Muscle layer of duodenum (tissue), 2 donors: ENCODE measurements around the gene KCTD16.

Experiments
- H3K27ac ChIP-seq: one replicate; pipeline ENCODE4 v1.7.0; 2013; ENCODE audit warnings: mild to moderate bottlenecking, low read length
- H3K27me3 ChIP-seq: one replicate; pipeline ENCODE4 v1.7.0; 2013; ENCODE audit warnings: low read depth, mild to moderate bottlenecking, control low read depth, low read length
- H3K36me3 ChIP-seq, 2 donors: one replicate each; pipeline ENCODE4 v1.7.0; 2013; ENCODE audit warnings: low read length in 2 of 2, control low read depth in 1 of 2, mild to moderate bottlenecking in 1 of 2; ENCODE audit not compliant: insufficient read depth in 2 of 2, control insufficient read depth in 1 of 2
- H3K4me1 ChIP-seq, 2 donors: one replicate each; pipeline ENCODE4 v1.7.0; 2013; ENCODE audit warnings: low read length in 2 of 2, mild to moderate bottlenecking in 2 of 2, control low read depth in 1 of 2, moderate library complexity in 1 of 2; ENCODE audit not compliant: insufficient read depth in 2 of 2, control insufficient read depth in 1 of 2
- H3K4me3 ChIP-seq, 2 donors: one replicate each; pipeline ENCODE4 v1.7.0; 2013; ENCODE audit warnings: low read length in 2 of 2, low read depth in 1 of 2, mild to moderate bottlenecking in 1 of 2
- H3K9me3 ChIP-seq, 2 donors: one replicate each; pipeline ENCODE4 v1.7.0; 2013; ENCODE audit warnings: low read length in 2 of 2, control low read depth in 1 of 2, mild to moderate bottlenecking in 1 of 2; ENCODE audit not compliant: control insufficient read depth in 1 of 2
- donor health status: healthy.

The KCTD16 gene

DNA sequence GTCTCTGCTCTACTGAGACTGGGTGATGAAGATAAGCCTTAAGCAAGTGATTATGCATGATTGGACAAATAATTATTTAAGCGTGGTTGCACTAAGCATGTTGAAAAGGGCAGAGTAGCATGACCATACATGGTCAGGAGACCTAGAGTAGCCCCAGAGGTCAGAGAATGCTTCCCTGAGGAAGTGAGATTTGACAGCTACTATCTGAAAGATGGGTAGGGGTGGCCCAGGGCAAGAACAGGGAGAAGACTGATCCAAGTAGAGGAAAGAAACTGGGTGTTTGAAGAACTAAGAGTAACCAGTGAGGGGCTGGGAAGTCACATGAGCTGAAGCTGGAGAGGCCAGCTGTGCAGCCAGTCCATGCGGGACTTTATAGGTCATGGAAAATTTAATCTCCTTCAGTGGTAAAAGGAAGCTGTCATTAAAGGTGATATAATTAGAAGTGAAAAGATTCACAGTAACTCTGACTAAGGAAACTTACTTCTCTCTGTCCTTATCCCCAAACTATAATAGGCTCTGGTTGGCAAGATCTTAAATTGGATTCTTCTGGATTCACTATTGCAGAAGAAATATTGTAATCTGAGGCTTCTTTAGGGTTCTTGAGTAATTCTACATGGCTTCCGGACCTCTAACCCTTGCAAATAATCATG, 35.4 kb upstream of the KCTD16 start:
- Histone ChIP-seq H3K36me3 (no peaks in the 10 kb centered on the region), H3K27me3 (no peaks in the 10 kb centered on the region), H3K9me3 (no peaks in the 10 kb centered on the region), H3K4me1 (no peaks in the 10 kb centered on the region), H3K27ac (no peak overlapping the region), H3K4me3 (no peak overlapping the region)

GRCh38 chr5:144139586-144139985, 31.1 kb upstream of the KCTD16 start:
- Histone ChIP-seq H3K36me3 (no peaks in the 10 kb centered on the region), H3K4me3 (no peak overlapping the region), H3K27me3 (no peaks in the 10 kb centered on the region), H3K9me3 (no peaks in the 10 kb centered on the region), H3K4me1 (no peaks in the 10 kb centered on the region), H3K27ac (no peak overlapping the region)

DNA sequence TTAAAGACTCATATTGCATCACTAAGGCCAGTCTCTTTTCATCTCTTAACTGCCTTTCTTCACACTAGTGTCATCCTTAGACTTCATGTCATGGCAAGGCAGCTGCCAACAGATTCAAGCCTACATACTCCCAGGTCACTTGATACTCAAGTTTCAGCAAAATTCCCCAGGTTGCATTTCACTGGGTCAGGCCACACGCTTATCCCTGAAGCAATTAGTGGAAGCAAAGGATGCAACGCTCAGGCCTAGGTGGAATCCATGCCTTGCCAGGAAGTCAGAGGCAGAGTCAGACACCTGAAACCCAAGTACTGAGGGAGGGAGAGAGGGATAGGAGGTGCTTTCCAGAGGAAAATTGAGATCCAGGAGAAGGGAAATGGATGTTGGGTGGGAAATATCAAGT, 29.1 kb upstream of the KCTD16 start:
- Histone ChIP-seq H3K9me3 (no peaks in the 10 kb centered on the region), H3K4me1 (no peaks in the 10 kb centered on the region), H3K27me3 (no peaks in the 10 kb centered on the region), H3K36me3 (no peaks in the 10 kb centered on the region), H3K27ac (no peak overlapping the region), H3K4me3 (no peak overlapping the region)

DNA sequence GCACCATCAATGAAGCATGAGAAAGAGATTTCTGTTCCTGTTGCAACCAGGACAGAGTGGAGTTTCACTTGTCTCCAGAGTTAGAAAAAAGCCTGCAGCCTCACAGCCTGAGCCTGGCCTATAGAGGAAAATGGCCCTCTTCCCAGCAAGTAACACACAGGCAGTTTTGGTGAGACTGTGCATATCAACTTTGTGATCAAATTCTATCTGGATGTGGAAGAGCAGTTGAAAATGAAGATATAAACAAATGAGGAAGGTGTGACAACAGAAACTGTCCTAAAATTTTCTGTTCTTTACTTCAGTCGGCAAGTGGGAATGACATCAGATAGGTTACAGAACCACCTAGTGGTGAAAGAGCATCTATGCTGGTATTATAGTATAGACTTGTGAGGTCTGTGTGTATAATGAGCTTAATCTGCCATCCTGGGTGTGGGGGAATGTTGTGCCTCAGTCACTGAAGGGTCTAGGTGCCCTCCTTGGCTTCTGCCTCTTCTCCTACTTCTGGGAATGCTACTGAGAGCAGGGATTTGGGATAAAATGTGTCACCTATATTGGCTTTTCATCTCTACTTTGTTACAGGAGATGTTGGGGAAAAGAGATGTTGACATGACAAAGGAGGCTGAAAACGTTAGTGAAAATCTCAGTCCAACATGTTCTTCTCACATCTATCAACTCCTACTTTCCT, 28.4 kb upstream of the KCTD16 start:
- no peak overlapping the region for H3K27ac ChIP-seq
- H3K36me3 ChIP-seq = no peaks in the 10 kb centered on the region
- H3K9me3 ChIP-seq = no peaks in the 10 kb centered on the region
- no peaks in the 10 kb centered on the region for H3K4me1 ChIP-seq
- H3K4me3 ChIP-seq = no peak overlapping the region
- no peaks in the 10 kb centered on the region for H3K27me3 ChIP-seq

DNA sequence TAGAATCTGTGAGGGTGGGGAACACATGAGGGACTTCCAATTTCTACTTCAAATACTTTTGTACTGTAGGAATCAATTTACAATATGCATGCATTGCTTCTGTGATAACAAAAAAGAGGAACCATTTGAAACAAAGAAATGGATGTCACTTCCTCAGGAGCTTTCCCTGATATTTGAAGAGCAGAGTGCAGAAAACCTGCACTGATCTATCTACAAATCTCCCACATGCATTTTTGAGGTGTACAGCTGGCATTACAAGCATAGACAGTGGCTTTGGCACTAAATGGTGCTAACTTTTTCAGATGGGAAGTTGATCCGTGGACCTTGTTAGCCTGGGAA, 27.9 kb upstream of the KCTD16 start:
- no peak overlapping the region for H3K4me3 ChIP-seq
- no peaks in the 10 kb centered on the region for H3K36me3 ChIP-seq
- H3K9me3 ChIP-seq = no peaks in the 10 kb centered on the region
- H3K4me1 ChIP-seq = no peaks in the 10 kb centered on the region
- no peak overlapping the region for H3K27ac ChIP-seq
- no peaks in the 10 kb centered on the region for H3K27me3 ChIP-seq

DNA sequence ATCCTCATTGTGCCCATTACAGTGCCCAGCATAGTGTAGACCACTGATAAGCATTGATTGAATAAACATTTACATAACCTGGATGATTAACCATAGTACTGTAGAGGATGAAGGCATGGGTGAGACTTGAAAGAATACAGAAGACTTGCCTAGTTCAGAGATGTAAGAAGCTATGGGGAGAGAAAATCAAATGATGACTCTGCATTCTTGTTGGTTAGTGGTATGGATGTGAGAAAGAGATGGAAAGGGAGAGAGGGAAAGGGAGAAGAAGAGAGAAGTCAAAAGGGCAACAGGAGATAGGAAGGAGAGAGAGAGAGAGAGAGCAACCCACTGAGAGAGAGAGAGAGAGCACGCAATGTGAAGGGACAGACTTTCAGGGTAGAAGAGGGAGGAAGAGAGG, 27.0 kb upstream of the KCTD16 start:
- no peaks in the 10 kb centered on the region for H3K9me3 ChIP-seq
- no peaks in the 10 kb centered on the region for H3K4me1 ChIP-seq
- H3K27ac ChIP-seq = no peak overlapping the region
- no peaks in the 10 kb centered on the region for H3K36me3 ChIP-seq
- no peak overlapping the region for H3K4me3 ChIP-seq
- no peaks in the 10 kb centered on the region for H3K27me3 ChIP-seq

GRCh38 chr5:144144956-144145751, 25.5 kb upstream of the KCTD16 start:
- Histone ChIP-seq H3K9me3 (no peaks in the 10 kb centered on the region), H3K36me3 (no peaks in the 10 kb centered on the region), H3K27me3 (no peaks in the 10 kb centered on the region), H3K4me1 (no peaks in the 10 kb centered on the region), H3K4me3 (no peak overlapping the region), H3K27ac (no peak overlapping the region)

DNA sequence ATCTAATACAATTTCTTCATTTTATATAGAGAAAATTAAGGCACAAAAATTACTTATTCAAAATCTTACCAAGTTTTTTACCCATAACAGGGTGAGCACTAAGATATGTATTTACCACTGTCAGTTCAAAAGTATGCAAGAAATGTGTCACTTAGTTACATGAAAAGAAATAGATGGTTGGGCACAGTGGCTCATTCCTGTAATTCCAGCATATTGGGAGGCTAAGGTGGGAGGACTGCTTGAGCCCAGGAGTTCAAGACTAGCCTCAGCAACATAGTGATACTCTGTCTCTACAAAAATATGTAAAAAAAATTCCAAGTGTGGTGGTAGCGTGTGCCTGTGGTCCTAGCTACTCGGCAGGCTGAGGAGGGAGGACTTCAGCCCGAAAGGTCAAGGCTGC, 19.6 kb upstream of the KCTD16 start:
- Histone ChIP-seq H3K27ac (no peak overlapping the region), H3K36me3 (no peaks in the 10 kb centered on the region), H3K4me3 (no peak overlapping the region), H3K27me3 (no peaks in the 10 kb centered on the region), H3K4me1 (no peaks in the 10 kb centered on the region), H3K9me3 (no peaks in the 10 kb centered on the region)

GRCh38 chr5:144156767-144157171, 13.9 kb upstream of the KCTD16 start:
- Histone ChIP-seq H3K27ac (no peak overlapping the region), H3K9me3 (no peaks in the 10 kb centered on the region), H3K27me3 (no peaks in the 10 kb centered on the region), H3K36me3 (peaks cover 12 to 23% of the 10 kb centered on the region in 2 donors), H3K4me3 (no peak overlapping the region), H3K4me1 (no peaks in the 10 kb centered on the region)

DNA sequence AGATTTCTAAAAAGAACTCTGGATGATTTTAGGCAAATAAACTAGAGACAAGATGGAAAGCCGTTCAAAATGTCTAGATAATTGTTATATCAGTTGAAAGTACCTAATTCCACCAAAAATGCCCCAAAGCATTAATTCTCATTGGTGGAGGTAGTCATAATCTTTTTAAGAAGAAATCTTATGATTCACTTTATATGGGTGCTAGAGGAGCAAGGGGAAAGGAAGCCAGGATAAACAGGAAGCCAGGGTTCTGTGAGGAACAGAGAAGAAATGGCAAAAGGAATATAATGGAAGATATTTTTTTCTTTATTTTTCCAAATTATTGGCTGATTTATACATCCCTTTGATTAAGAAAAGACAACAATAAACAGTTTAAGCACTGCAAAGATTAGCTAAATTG, 8.0 kb upstream of the KCTD16 start:
- no peaks in the 10 kb centered on the region for H3K27me3 ChIP-seq
- no peaks in the 10 kb centered on the region for H3K9me3 ChIP-seq
- no peak overlapping the region for H3K4me3 ChIP-seq
- H3K27ac ChIP-seq = no peak overlapping the region
- peaks cover 43 to 51% of the 10 kb centered on the region in 2 donors for H3K36me3 ChIP-seq
- no peaks in the 10 kb centered on the region for H3K4me1 ChIP-seq

GRCh38 chr5:144166696-144167095, 4.0 kb upstream of the KCTD16 start:
- Histone ChIP-seq H3K27me3 (no peaks in the 10 kb centered on the region), H3K4me3 (no peak overlapping the region), H3K36me3 (peaks cover 32 to 47% of the 10 kb centered on the region in 2 donors), H3K27ac (no peak overlapping the region), H3K9me3 (no peaks in the 10 kb centered on the region), H3K4me1 (peaks cover 0 to 19% of the 10 kb centered on the region in 2 donors)
